HG03280 (cell line): Measurements from ENCODE around the gene ARFGAP2.

ENCODE experiments used
- ATAC-seq: cut with Tn5 transposase; IDR thresholded peaks from one replicate; pipeline ENCODE4 v1.9.1; 2021; ENCODE audit warnings: mild to moderate bottlenecking, moderate library complexity; ENCODE audit not compliant: unreplicated experiment

The ARFGAP2 gene

DNA sequence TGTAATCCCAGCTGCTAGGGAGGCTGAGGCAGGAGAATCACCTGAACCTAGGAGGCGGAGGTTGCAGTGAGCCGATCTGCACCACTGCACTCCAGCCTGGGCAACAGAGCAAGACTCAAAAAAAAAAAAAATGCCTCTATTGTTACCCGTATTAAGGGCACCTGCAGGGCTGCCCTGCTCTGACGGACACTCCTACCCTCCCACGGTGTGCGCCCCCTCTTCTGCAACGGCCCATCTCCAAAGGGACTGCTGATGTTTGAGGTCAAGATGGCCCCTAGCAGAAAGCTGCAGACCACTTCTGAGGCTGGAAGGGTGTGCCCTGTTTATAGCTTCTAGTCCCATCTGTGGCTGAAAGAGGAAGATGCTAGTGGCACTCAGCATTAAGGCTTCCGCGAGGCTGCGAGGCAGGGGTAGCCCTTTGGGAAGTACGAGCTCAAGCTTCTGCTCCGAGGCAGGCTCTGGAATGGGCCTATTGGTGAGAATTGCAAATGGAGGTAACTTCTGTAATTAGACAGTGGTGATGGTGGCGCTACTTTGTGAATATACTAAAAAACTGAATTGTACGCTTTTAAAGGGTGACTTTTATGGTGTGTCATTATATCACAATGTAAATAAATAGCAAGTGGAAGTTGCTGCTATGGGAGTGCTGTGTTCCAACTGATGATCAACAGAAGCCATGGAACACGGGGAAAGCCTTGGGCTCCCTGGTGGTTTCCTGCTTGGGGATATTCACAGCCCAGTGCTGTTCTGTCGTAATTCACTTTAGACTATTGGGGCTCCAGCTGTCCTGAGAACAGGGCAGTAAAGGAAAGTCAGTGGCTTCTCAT lies 24.3 kb downstream of the ARFGAP2 start:
- ATAC-seq, result no peak

GRCh38 chr11:47149782-47150181 lies 26.9 kb downstream of the ARFGAP2 start:
- no peak for ATAC-seq

- ATAC-seq, result no peak
Measured at GRCh38 chr11:47148903-47149531, 27.7 kb downstream of the ARFGAP2 start.

DNA sequence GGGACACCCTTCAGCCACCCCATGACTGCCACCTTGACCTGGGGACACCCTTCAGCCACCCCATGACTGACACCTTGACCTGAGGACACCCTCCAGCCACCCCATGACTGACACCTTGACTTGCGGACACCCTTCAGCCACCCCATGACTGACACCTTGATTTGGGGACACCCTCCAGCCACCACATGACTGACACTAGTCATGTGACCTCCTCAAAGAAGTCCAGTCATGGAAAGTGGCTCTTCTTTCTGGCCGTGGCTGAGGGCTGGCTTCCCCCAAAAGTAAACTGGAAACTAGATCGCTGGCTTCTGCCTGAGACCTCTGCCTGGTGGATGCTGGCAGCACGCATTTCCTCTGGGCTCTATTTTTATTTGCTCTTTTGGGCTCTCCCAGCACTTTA lies 28.4 kb downstream of the ARFGAP2 start:
- no peak for ATAC-seq

DNA sequence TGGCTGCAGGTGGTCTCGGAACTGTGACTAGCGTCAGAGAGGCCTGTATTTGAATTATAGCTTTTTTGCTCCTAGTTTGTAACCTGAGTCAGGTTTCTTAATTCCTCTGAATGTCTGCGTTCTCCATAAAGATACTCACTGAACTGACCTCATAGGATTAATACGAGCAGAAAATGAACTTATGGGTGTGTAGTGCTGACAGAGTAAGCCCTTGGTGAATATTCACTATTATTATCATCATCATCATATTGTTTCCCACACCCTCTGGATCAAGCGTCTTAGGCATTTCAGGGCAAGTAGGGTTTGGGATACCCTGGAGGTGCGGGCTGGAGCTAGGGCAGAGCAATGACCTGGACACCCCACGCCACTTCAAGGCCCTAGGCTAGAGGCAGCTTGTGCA lies 29.0 kb downstream of the ARFGAP2 start:
- ATAC-seq, result no peak

DNA sequence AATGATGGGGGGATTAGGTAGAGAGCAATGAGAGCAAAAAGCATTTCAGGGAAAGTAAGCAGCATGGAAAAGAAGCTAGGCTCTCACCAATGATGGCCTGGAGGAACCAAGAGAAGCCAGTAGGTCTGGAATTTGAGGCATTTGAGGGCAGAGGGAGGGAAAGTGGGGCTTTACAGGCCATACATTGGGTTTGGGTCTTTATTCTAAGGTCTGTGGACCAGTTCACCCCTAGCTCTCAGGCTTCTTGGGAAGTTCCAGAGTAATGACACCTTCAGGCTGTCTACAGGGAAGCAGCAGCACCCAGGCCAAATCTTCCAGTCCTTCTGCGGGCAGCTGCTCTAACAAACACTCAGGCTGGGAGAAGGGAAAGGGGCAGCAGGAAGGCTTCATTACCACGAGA lies 29.4 kb downstream of the ARFGAP2 start:
- ATAC-seq, result no peak

GRCh38 chr11:47144541-47144940 lies 32.1 kb downstream of the ARFGAP2 start:
- ATAC-seq, result no peak

DNA sequence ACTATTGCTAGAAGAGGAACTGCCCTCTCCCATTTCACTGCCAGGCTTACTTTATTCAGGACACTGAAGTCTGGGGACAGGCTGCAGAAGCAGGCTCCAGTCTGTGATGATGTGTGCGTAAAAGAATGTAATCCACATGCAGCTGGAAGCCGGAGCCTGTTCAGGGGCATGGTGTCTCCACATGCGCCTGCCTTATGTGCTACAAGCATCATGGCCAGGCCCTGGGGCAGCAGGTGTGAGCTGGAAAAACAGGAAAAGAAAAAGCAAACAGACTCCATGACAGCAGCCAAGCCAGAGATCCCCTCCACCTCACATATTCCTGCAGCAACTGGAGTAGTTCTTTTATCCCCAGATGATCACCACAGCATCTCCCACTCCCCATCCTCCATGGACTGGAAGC lies 33.4 kb downstream of the ARFGAP2 start:
- no peak for ATAC-seq

DNA sequence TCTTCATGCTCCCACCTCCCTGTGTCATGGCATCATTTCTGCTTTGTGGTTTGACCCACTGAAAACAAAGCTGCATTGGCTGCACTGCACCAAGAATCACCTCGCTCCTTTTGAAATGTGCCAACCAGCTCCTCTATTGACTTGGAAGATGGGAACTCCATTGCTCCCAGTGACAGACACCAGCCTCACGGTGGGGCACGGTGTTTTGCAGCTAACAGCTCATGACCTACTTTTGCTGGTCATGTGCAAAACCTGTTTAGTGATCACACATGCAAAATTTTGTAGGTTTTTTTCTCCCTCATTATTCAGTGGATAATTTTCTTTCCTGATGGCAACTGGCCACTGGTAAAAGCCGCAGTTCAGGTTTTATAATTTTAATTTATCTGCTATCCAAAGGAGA lies 36.8 kb downstream of the ARFGAP2 start:
- no peak for ATAC-seq

DNA sequence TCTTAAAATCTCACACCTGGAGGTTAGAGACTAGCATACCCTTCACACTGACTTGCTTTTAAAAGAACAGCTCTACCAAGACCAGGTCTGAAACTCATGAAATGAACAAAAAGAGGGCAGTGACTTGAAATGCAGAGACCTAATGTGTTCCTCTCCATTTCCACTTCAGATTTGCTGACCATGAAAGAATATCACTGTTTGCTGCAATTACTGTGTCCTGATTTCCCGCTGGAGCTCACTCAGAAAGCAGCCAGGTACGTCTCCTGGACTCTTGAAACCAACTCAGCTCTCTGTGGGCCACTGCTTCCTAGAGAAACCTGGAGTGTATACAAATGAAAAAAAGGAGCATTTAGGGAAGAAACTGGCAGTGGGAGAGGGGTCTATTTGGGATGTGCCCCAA lies 39.2 kb downstream of the ARFGAP2 start:
- ATAC-seq, result no peak

DNA sequence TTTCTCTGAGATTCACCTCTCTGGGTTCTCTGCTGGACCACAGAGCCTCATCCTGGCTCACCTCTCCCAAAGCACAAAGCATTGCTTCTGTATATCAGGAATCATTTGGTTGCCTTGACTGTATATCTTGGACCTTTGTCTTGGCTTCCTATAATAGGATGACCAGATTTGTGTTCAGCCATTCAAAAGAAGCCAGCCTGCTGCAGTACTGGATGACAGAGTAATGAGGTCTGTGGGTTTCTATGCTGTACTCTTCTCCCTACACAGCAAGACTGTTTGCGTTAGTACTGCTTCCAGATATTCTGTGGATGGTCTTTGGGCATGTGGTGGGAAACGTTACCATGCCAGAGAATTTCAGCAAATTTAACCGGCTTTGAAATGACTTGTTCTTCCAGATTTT lies 39.8 kb downstream of the ARFGAP2 start:
- no peak for ATAC-seq

DNA sequence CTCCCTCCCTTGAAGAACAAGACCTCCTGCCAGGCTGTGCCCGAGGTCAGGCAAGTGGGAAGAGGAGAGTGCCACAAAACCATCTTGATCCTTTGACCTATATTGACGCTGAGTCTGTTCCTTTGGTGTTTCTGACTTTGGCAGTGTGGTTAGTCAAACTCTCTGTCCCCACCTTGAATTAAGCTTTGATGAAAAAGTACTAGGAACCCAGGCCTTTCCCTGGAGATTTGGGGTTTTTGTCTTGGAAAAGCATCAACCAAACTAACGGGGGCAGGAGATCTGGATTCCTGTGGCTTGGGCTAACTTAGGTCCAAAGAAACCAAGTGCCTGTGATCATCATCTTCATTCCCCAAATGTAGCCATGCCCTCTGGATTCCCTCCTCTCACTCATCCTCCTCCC lies 40.4 kb downstream of the ARFGAP2 start:
- no peak for ATAC-seq

DNA sequence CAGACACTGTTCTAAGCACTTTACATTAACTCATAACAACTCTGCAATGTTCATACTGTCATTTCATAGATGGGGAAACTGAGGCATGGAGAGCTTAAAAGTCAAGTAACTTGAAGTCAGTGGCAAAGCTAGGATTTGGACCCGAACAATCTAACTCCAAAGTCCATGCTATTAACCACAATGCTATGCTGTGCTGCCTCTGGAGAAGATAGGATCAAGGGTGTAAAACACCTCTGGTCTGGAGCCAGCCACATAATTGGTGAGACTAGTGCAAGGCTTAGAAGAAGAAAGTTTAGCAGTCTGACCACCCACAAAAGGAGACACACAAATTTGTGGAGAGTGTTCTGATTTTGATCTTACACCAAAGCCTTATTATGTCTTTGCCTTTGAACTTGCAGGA lies 43.7 kb downstream of the ARFGAP2 start:
- ATAC-seq, result no peak

DNA sequence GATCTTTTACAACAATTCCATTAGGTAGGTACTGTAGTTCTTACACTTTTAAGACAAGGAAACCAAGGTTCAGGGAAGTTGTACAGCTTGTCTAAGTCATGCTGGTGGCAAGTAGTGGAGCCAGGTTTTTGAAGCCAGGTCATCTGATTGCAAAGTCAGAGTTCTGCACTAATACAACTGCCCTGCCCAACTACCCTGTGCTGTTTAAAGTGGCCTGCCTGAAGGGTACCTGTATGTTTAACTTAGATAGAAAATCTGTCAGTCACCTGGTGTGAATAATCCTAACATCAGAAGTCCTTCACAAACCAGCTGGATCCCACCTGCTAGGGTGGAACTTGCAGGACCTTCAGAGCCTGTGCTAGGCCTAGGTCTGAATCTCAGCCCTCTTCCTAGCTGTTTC lies 44.2 kb downstream of the ARFGAP2 start:
- no peak for ATAC-seq

DNA sequence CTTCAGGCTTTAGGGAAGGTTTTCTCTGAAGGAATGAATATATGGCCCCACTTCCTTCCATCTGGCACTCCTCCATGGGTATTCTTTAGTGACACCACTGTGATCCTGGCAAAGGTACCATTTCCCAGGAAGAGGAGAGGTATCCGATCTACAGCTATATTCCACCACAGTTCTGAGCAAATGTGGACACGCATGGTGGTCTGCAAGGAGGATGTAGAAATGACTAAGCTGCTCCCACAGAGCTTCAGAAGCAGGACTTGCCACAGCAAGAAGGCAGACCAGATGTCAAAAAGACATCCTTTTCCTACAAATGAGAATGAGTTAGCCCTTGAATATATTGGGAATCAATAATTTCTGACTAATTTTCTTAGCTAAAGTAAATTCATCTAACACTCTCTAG lies 45.5 kb downstream of the ARFGAP2 start:
- no peak for ATAC-seq

DNA sequence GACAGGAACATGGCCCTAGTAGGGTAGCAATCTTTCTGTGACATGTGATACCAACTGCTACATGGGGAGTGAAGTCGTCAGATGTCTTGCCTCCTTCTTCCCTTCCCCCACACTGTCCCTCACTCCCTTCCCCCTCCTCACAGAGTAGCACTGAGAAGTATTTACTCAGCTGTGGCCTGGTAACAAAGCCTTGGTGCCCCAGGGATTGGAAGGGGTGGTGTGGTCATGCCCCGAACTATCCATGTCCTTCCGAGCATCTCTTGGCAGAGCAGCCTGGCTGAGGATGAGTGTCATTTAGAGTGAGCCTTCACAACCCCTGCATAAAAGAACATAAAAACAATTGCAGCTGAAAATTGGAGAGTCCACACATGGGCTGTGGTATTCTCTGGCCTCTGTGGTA lies 46.1 kb downstream of the ARFGAP2 start:
- ATAC-seq, result no peak

- no peak for ATAC-seq
Measured at GRCh38 chr11:47127213-47127612, 49.5 kb downstream of the ARFGAP2 start.

DNA sequence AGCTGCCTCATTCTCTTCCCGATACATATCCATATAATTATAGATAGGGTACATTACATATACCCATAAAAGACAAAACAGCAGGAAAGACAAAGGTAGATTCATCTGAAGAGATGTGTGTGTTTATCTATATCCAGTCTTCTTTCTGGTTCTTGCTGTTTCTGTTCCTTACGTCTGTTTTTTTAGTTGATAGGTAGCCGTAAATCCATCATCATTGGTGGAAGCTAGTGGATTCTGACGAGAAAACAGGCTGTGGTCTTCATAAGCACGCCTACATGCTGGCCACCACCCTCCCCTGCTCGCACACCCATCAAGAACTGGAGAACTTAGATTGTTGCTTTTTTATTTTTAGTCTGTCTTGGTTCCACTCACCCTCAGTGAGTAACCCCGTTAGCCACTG lies 51.6 kb downstream of the ARFGAP2 start:
- no peak for ATAC-seq

DNA sequence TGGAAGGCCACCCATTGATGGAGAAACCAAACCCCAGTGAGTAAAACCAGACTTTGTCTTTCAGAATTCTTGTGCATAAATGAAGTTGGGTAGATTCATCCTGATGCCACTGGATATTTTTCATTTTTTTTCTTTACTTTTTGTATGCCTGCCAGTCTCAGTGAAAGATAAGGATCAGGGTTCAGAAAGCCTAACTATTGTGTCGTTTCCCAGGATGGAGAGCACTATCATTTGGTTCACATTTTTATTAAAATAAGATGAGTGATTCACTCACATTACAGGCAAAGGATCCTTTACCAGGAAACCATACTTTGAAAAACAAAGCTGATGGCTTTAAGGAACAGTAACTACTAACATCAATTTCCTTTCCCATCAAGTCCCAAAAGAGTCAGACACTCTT lies 52.0 kb downstream of the ARFGAP2 start:
- no peak for ATAC-seq

- ATAC-seq, result no peak
Measured at GRCh38 chr11:47123094-47123493, 53.6 kb downstream of the ARFGAP2 start.

DNA sequence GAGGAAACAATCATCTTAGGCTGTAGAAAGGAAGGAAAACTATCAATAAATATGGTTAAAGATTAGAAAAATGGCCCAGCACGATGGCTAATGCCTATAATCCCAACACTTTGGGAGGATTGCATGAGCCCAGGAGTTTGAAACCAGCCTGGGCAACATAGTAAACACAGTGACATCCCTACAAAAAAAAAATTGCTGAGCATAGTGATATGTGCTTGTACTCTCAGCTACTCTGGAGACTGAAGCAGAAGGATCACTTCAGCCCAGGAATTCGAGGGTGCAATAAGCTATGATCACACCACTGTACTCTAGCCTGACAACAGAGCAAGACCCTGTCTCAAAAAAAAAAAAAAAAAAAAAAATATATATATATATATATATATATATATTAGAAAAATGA lies 54.9 kb downstream of the ARFGAP2 start:
- ATAC-seq, result no peak

- no peak for ATAC-seq
Measured at GRCh38 chr11:47121056-47121455, 55.6 kb downstream of the ARFGAP2 start.
